ENCODE results near the gene HGF.

GRCh38 chr7:81767926-81768325, 1.9 kb downstream of the HGF start:
- TF ChIP-seq CTCF (conservative IDR thresholded peaks at IDR 0.05 in 1 of 2, IDR thresholded peaks at IDR 0.05 in 1 of 2; ENCODE audit: extremely low read depth in 1 of 2, insufficient read depth in 1 of 2, low read depth in 1 of 2, low read length in 2 of 2) (no peak), EZH2 (IDR thresholded peaks at IDR 0.05; ENCODE audit: borderline replicate concordance, low read length) (no peak)
